ENCODE data around the gene WDR55.
"Not testable (repeated sequence)": the region's sequence is repeated elsewhere in the genome, so short reads cannot be mapped to it uniquely, and the experiment has no call there.

Gene WDR55

DNA sequence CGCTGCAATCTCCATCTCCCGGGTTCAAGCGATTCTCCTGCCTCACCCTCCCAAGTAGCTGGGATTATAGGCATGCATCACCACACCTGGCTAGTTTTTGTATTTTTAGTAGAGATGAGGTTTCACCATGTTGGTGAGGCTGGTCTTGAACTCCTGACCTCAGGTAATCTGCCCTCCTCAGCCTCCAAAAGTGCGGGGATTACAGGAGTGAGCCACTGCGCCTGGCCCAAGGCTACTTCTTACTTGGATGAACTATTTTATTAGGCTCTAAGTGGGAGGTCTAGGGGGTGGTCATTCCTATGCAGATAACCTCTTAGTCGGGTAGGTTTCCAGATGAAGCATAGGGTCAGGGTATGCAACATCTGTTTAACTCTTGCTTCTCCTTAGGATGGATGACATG, 4.3 kb upstream of the WDR55 start:
- not testable (repeated sequence) for DNase-seq

DNA sequence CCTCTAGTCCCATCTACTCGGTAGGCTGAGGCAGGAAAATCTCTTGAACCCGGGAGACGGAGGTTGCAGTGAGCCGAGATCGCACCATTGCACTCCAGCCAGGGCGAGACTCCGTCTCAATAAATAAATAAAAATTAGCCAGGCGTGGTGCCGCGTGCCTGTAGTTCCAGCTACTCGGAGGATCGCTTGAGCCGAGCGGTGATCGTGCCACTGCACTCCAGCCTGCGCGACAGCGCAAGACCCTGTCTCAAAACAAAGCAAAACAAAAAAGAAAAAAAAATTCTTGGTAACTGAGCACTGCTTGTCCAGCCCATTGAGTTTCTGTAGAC, 710 bp upstream of the WDR55 start:
- no peak for DNase-seq

DNA sequence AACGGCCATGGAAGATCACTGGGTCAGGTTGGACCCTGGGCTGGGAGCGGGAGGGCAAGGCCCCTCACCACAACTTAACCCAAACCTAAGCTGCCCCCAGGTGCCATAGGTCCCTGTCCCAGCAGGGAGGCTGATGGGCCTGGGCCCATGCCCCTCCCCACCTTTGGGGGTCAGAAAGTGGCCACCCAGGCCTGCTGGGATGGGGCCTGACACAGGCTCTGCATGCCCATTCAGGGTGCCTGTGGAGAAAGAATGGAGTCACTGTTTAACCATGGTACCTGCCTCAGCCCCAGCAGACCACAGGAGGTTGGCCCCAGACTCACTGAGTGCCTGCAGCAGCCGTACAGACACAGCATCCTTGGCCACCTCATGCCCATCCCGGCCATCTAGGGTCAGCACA, 6.3 kb downstream of the WDR55 start:
- not testable (repeated sequence) for DNase-seq

DNA sequence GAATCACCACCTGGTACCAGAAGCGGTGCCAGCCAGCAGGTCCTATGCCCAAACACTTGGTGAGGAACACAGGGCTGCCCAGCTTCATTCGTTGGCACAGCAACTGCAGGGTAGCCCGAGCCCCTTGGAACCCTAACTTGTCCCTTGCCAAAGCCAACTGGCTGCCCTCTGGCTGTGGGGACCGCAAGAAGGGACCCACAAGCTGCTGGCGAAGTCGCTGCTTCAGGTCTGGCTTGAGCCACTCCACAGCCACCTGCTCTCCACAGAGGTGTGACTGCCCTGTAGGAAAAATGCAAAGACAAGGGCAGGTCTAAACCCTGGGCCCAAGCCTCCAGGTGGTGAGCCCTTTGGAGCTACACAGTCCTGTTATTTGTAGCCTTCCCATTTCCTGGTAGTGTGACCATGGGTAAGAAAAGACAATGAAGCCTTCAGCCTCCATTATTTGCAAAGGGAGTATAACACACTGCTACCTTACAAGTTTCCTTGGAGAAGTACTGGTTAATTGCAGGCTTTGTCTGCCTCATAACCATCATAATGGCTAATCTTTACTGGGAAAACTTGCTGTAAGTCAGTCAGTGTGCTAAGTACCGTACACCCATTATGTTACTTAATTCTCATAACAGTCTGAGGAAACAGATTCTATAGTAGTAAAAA, 6.9 kb downstream of the WDR55 start:
- no peak for DNase-seq

DNA sequence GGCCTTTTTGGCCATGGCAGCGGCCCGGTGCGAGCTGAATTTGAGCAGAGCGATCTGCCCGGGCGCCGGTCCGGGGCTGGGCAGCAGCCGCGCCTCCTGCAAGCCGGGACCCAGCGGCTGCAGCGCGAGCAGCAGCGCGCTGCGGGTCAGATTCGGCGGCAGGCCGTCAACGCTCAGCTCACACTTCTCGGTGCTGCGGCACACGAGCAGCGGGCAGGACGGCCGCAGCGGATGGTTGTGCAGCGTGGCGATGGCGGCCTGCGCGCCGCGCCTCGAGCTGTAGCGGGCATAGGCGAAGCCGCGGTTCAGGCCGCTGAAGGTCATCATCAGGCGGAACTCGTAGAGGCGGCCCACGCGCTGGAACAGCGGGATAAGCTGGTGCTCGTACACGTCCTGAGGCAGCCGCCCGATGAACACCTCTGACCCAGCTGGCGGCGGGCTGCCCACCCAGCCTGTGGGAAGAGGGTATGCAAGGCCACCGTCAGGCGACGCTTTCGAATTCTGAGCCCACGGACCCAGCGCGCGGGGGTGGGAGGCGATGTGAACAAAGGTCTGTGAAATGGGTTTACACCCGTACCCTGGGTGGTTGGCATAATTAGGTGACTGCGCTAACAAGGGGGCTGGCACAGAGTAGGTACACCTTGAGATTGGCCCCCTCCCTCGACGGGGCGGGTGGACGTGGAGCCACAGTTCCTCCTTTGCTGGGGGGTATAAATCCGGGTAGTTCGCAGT, 7.9 kb downstream of the WDR55 start:
- no peak for DNase-seq

DNA sequence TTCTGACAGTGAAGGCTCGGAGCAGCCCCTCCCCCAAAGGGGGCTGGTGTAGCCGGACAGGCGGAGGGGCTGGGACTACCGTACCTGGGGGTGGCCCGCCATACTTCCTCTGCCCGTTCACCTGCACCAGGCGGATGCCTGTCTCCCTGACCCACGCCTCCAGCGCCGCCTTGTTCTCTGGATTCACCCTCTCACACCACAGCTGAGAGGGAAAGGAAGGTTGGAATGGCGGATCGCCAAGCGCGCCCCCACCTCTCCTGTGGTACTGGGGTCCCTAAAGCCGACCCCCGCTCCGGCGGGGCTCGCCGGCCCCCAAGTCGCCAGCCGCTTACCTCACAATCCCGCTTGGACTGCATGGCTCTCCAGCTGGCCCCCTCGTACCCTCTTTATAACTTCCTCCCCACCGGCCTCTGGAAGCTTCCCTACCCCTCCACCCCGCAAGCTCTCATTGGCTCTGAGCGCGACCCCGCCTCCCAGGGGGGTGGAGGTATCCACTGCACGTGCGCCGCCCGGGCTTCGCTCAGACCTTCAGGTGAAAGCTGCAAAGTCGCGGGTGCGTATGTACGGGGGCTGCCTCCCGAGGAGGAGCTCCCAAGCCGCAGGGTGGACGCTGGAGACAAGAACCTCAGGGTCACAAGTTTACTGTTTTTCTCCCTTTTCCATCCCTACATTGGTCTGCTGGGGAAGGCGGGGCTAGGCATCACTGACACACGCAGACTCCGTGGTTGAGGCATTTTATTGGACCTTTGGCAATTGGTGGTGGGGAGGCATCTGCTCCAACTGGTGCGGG, 8.7 kb downstream of the WDR55 start, which contains the start of gene DND1:
DND1 (minus strand) TSS at position 390 of the 790 bp plus-strand sequence; CDS start at position 356, 34 bp downstream.
- DNase-seq = no peak

DNA sequence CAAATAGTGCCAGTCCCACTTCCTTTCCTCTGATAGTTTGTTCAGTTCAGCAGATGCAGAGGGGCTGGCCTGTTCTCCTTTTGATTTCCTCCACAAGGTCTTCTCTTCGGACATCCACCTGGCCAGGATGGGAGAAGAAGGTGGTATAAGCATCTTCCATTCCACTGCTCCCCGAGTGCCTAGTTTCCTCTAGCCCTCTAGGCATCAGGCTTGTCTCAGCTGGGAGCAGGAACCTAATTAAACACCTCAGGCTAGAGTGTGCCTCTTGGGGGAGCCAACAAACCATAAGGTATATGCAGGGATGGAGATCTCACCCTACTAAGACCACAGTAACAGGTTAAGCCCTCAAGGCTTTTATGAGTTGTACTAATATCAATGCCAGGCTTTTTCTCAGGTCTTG, 9.5 kb downstream of the WDR55 start:
- no peak for DNase-seq

DNA sequence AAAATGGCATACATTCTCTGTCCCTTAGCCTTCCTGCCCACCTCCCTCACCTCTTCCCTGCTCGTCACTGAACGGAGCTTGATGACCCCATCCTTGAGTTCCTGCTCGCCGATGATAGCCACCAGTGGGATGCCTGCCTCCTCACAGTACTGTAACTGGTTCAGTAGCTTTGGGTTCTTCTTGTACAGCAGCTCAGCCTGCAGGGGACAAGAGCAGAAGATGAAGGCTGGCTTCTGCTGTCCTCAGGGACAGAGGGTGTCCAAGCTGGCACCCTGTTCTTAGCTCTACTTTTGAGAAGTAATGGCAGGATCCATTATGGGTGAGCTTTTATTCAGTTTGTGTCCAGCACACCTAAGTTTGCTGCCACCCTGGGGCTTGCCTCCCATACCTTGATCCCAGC, 9.9 kb downstream of the WDR55 start:
- DNase-seq = no peak

DNA sequence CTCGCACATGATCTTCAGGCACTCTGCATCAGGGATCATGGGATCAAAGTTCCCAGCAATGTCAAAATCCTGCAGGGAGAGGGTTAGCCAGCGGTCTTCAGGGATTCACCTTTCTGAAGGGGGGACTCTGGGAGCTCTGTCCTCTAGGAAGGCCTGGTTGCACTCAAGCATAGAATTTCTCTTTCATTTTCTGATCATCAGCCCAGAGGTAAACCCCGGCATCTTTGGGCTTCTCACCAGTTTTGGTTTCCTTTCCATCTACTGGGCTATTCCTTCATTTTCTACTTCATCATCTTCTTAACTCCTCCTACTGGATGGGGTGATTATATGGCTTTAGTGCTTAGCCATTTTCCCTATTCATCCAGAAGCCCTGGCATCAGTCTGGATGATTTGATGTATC, 13.2 kb downstream of the WDR55 start:
- DNase-seq = no peak

DNA sequence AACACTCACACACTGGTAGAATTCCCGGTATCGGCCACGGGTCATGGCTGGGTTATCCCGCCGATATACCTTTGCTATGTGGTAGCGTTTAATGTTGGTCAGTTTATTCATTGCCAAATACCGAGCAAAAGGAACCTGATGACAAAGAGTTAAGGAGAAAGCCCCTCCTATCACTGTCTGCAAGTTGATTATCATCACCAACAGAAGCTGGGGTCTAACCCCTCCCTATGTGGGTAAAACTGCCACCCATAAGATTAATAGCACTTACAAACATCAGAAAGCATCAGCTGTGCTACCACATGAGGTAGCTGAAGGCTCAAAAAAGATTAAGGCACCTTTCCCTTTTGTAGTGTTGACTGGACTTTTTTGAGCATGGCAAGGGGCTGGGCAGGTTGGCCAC, 14.3 kb downstream of the WDR55 start:
- no peak for DNase-seq

DNA sequence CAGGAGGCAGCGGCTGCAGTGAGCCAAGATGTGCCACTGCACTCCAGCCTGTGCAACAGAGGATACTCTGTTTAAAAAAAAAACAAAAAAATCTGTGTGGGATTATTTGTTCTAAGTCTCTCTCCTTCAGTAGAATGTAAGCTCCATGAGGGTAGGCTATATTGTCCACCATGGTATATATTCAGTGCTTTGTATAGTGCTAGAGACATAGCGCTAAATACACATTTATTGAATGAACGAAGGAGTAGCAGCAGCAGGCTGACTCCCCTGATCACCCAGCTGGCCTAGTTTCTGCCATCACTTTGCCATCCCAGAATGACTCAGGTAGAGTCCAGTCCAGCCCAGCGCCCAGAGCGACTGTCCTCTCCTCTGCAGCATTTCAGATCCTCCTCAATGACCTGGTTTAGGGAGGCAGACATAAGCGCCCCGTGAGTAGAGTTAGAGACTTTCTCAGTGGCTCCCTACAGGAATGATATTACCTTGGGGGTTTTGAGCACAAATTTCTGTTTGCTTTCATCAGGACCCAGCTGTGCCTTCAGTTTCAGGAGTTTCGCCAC, 25.8 kb downstream of the WDR55 start:
- DNase-seq = no peak

DNA sequence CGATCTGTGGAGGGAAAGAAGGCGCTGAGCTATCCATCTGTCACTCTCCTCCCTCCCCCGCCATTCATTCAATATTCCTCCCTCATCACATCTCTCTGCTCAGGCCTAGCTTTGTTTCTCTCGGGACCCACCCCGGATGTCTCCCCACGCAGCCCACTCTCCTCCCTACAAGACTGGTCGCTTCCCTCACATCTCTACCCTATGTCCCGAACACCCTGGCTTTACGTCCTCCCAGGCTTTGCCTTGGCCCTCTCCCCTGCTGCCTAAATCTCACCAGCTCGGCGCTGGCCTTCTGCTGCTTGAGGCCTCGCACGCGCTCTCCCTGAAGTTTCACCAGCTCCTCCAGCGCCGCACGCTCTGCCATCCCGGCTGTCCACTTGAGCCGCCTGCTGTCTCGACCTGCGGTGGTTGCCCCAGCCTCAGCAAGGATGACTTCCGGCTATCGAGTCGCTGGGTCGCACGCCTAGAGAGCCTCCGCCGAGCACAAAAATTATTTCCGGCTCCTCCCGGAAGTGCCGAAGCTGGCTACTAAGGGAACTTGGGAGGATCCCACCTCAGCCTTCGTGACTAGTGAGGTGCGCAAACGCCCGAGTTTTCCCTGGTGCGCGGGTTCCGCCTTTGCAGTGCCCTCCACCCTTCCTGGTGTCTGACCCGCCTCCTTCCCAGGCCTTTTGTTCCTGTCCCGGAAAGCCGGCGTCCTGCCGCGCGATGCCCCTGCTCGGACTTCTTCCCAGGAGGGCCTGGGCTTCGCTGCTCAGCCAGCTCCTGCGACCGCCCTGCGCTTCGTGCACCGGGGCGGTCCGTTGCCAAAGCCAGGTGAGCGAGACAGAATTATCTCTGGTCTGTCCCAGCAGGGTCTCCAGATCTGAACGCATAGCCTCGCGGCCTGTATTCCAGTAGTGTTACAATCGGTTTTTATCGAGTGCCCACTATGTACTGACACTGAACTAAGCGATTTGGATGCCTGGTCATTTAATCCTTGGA, 26.5 kb downstream of the WDR55 start, which contains the start of the genes HARS1 and HARS2:
HARS1 (minus strand) TSS at position 430 of the 984 bp plus-strand sequence; CDS start at position 364, 66 bp downstream.
HARS2 (plus strand) TSS at position 515 of the 984 bp plus-strand sequence; CDS start at position 709, 194 bp downstream.
- DNase-seq = peak; percentile 88

DNA sequence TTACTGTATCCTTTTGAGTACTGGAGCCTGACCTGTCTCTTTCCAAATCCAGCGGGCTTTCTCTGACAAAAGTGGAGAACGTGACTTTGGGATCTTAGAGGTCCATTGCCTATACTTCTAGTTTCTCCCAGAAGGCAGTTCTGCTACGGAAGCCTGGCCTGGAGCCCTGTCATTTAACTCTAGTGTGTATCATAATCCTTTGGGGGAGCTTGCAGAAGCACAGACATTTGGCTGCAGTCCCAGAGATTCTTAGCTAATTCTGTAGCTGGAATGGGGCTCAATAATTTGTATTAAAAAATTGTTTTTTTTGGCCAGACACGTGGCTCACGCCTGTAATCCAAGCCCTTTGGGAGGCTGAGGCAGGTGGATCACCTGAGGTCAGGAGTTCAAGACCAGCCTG, 29.6 kb downstream of the WDR55 start:
- no peak for DNase-seq

DNA sequence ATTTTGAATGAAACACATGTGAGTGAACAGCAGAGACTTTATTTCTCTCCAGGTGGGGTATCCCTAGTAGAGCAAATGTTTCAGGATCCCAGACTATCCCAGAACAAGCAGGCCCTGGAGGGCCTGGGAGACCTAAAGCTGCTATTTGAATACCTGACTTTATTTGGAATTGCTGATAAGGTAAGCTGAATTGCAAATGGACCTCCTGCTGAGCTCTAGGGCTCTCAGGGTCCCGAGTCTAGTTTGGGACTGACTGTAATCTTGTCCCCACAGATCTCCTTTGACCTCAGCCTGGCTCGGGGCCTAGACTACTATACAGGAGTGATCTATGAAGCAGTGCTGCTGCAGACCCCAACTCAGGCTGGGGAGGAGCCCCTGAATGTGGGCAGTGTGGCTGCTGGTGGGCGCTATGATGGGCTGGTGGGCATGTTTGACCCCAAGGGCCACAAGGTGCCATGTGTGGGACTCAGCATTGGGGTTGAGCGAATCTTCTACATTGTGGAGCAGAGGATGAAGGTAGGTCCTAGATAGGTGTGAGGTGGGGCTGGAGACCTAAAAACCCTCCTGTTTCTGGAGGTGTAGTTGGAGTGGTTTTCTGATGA, 32.3 kb downstream of the WDR55 start:
- DNase-seq = no peak

DNA sequence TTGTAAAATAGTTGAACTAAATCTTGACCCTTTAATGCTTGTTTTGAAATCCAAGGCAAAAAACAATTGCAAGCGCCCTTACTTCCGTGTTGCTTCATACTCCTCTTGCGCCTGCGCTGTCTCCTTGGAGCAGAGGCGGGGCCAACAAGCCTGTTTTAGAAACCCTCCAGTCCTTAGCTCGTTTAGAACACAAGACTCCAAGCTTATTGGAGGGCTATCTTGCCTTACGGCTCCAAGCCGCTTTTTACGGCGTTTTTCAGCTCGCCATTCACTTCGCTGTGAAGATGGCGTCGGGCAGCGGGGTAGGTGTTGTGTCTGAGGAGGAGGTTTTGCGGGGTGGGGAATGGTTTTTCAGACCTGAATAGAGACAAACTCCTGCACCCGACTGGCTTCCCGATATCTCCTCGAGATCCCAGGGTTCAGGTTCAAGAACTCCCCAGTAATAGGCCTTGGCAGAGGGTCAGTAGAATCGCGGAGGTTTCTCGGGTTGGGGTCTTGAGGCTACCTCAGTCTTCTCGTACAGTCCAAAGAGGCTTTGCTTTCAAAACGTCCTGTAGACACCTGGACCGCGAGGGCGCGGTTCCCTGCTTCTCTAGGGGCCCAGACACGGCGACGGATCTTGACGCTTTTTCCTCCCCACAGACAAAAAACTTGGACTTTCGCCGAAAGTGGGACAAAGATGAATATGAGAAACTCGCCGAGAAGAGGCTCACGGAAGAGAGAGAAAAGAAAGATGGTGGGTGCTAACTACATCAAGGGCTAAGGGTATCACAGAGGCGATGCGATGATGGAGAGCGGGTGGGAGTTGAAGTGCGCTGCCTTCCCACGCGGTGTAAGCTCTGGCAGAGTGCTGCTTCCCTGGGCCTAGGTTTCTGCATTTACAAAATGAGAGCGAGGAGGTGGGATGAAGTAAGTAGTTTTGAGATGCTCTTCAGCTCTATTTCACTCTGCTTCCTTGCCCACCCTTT, 35.8 kb downstream of the WDR55 start, which contains the start of gene ZMAT2:
ZMAT2 (plus strand) TSS at position 271 of the 968 bp plus-strand sequence; CDS start at position 285, 14 bp downstream.
- DNase-seq = peak; percentile 95

DNA sequence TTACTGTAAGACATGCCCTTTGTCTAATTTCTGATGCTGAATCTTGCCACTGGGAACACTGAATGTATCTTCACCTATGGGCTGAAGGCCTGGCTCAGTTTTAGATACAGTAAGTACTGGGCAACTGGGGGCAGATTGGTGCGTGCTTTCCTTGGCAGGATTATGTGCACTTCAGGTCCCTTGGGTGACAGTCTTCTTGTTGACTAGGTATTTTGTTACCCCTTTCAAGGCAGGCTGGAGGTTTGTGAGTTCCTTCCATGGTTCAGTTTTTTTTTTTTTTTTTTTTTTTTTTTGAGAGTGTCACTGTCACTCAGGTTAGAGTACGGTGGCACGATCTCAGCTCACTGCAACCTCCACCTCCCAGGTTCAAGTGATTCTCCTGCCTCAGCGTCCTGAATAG, 43.1 kb downstream of the WDR55 start:
- no peak for DNase-seq

DNA sequence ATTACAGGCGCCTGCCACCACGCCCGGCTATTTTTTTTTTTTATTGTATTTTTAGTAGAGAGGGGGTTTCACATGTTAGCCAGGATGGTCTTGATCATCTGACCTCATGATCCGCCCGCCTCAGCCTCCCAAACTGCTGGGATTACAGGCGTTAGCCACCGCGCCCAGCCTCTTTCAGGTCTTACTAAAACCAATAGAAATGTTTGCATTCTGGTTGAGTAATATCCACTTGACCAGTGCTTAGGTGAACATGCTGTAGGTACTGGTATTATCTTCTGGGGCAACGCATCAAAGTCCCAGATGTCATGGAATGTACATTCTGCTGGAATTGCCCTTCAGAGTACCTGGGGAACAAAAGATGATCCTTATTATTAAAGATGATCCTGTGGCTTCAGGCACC, 44.1 kb downstream of the WDR55 start:
- not testable (repeated sequence) for DNase-seq

DNA sequence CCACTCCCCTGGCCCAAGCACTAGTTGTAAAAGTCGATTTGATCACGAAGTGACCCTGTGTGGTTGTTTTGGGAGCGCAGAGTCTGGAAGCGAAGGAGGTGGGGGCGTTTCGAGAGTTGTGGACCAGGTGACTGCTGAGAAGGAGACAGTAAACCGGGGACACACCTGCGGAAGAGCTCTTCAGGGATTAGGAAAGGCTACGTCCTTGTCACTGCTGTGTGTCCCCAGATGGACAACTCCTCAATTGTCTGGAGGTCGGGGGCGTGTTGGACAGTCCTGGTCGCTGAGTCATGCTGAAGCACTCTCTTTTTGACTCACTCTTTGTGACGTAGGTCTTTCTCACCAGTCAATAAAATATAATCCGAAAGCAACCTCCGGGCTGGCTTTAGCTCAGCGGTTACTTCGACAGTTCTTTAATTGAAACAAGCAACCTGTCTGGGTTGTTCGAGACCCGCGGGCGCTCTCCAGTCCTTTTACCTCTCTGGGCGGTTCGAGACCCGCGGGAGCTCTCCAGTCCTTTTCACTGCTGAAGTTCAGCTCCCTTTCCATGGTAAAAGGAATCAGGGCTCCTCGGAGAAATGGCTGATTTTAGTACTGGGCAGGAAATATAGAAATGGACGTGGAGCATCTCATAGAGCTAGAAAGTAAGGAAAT, 46.3 kb downstream of the WDR55 start:
- peak; percentile 80 for DNase-seq

DNA sequence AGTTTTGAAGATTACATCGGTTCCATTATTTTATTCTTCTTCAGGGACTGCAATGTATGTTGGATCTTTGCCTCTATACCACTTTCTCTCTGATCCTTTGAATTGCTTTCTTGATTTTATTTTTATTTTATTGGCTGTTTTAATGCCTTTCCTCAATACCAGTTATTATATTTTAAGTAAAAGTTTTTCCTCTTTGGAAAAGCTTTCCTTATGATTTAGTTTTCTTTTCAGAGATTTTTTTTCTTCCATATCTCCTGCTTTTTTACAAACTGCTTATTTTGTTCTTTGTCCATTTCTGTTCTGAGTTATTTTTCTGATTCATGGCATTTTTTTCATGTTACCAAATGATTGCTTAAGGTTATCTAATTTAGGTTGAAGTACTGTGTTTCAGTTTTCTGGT, 47.1 kb downstream of the WDR55 start:
- DNase-seq = no peak
